K562 (cell line): ENCODE measurements around the gene ARHGAP26. TPM values are rescaled to one million over a fixed set of nuclear protein-coding genes. Genes with fewer than 3 reads are reported as not detected.

Source experiments
- ATAC-seq: fragments of 200-7000 bp; cut with Tn5 transposase; 3 replicates; pipeline ENCODE4 v1.9.1; 2020; ENCODE audit warnings: moderate library complexity
- BruUV-seq: library from RNA; stranded (reverse); fragments of 400-500 nt; replicated peaks from 2 replicates; lab custom pipeline; 2021; lab: Mats Ljungman, UMichigan
- CTCF ChIA-PET: fragments of 300-600 bp; formaldehyde crosslinking; extraction: SDS; loops from one replicate; lab custom pipeline; 2021; ENCODE audit warnings: low intra/inter-chr PET ratio; lab: Yijun Ruan, JAX
- POLR2A ChIA-PET: fragments of 300-600, 350-650 bp; sonication (Branson Sonifier 250); formaldehyde crosslinking; extraction: SDS; loops from one replicate; lab custom pipeline; 2021; ENCODE audit warnings: antibody characterized with exemption, inconsistent platforms; lab: Yijun Ruan, JAX
- DNase-seq, 4 experiments: peaks; one replicate each; pipeline versions ENCODE4 v3.0.0 to v3.0.0-alpha.2; 2011 to 2018; ENCODE audit warnings: low spot score in 3 of 4, mixed read lengths in 3 of 4; ENCODE audit errors: extremely low read depth in 1 of 4
- FAIRE-seq: peaks from 2 replicates; lab custom pipeline; 2011; peaks lifted over from hg19 to GRCh38; lab: Jason Lieb, UNC
- H2AFZ ChIP-seq: 2 replicates; pipeline ENCODE4 v1.6.0; 2011; ENCODE audit warnings: low read depth, low read length, control low read depth, inconsistent platforms
- H3K27ac ChIP-seq: fragments of 200-600 bp; 3 replicates; pipeline ENCODE4 v1.8.0; 2011; ENCODE audit warnings: low read depth, mild to moderate bottlenecking, control low read depth, inconsistent platforms, low read length, moderate library complexity, mixed read lengths; ENCODE audit errors: extremely low read depth
- H3K27me3 ChIP-seq, 2 experiments: fragments of 300-600 bp in 1 of 2; 2 replicates in 1 of 2; 3 replicates in 1 of 2; pipeline versions ENCODE4 v1.6.0 to v1.8.0; 2011; ENCODE audit warnings: inconsistent platforms in 2 of 2, low read length in 2 of 2, mild to moderate bottlenecking in 1 of 2, mixed read lengths in 1 of 2, moderate library complexity in 1 of 2; ENCODE audit not compliant: control insufficient read depth in 2 of 2, insufficient read depth in 2 of 2
- H3K36me3 ChIP-seq: fragments of 300-600 bp; 3 replicates; pipeline ENCODE4 v1.8.0; 2011; ENCODE audit warnings: mild to moderate bottlenecking, low read length, inconsistent platforms; ENCODE audit not compliant: control insufficient read depth, insufficient read depth
- H3K4me1 ChIP-seq, 2 experiments: fragments of 200-600 bp in 1 of 2; replicated peaks in 1 of 2; 2 replicates in 1 of 2; 3 replicates in 1 of 2; pipeline versions ENCODE4 v1.5.1 to v1.8.0; 2011; ENCODE audit warnings: inconsistent platforms in 2 of 2, low read length in 2 of 2, mild to moderate bottlenecking in 1 of 2, mixed read lengths in 1 of 2, moderate library complexity in 1 of 2; ENCODE audit not compliant: control insufficient read depth in 2 of 2, insufficient read depth in 2 of 2
- H3K4me2 ChIP-seq: 2 replicates; pipeline ENCODE4 v1.6.1; 2011; ENCODE audit warnings: low read length, control low read depth, inconsistent platforms, mixed read lengths; ENCODE audit not compliant: insufficient read depth
- H3K4me3 ChIP-seq: fragments of 200-600 bp; sonication (generic), shearing (Covaris generic); 2 replicates; pipeline ENCODE4 v1.5.1; 2016; ENCODE audit warnings: control low read depth, inconsistent platforms
- H3K79me2 ChIP-seq: fragments of 200-600 bp; 3 replicates; pipeline ENCODE4 v1.8.0; 2011; ENCODE audit warnings: low read length, inconsistent platforms; ENCODE audit not compliant: control insufficient read depth, insufficient read depth
- H3K9ac ChIP-seq, 2 experiments: 2 replicates each; pipeline versions ENCODE4 v1.6.0 to v1.6.1; 2011; ENCODE audit warnings: low read depth in 2 of 2, low read length in 2 of 2, control low read depth in 1 of 2, inconsistent platforms in 1 of 2, mild to moderate bottlenecking in 1 of 2, mixed read lengths in 1 of 2; ENCODE audit not compliant: insufficient read depth in 1 of 2
- H3K9me1 ChIP-seq: one replicate; pipeline ENCODE4 v1.6.0; 2011; ENCODE audit warnings: inconsistent platforms, mild to moderate bottlenecking, low read length, moderate library complexity; ENCODE audit not compliant: control insufficient read depth, insufficient read depth
- H3K9me3 ChIP-seq: replicated peaks from 2 replicates; pipeline ENCODE4 v1.5.1; 2011; ENCODE audit warnings: low read depth, low read length, inconsistent platforms; ENCODE audit not compliant: control insufficient read depth, insufficient read depth
- H4K20me1 ChIP-seq: replicated peaks from 2 replicates; pipeline ENCODE4 v1.6.1; 2011; ENCODE audit warnings: low read length, inconsistent platforms, mixed read lengths; ENCODE audit not compliant: control insufficient read depth, insufficient read depth
- BCLAF1 ChIP-seq, 2 experiments: fragments of 450-650 bp in 1 of 2; IDR thresholded peaks; 2 replicates each; pipeline ENCODE4 v1.6.1; 2011 to 2017; ENCODE audit warnings: low read depth in 2 of 2, antibody characterized with exemption in 1 of 2, borderline replicate concordance in 1 of 2, low read length in 1 of 2, mild to moderate bottlenecking in 1 of 2, mixed read lengths in 1 of 2; ENCODE audit not compliant: control insufficient read depth in 1 of 2
- NFYB ChIP-seq: IDR thresholded peaks from 2 replicates; pipeline ENCODE4 v1.6.1; 2011; ENCODE audit warnings: mild to moderate bottlenecking, moderate library complexity; ENCODE audit not compliant: insufficient read length; ENCODE audit errors: extremely low read depth
- PHF8 ChIP-seq: fragments of 200-600 bp; sonication (generic); IDR thresholded peaks from 2 replicates; pipeline ENCODE4 v1.6.1; 2012; ENCODE audit warnings: mixed run types, mild to moderate bottlenecking, inconsistent platforms, low read length, moderate library complexity, borderline replicate concordance
- ZNF764 ChIP-seq: fragments of 250-450 bp; sonication (Bioruptor Pico); IDR thresholded peaks from 2 replicates; pipeline ENCODE4 v1.4.0; 2020; ENCODE audit warnings: low read depth, mild to moderate bottlenecking, moderate library complexity
- WGBS: fragments of 100-300 bp; shearing (Covaris generic); methylation state at CpG from one replicate; pipeline ENCODE4 v1.1.6; 2016; ENCODE audit warnings: low coverage, mixed read lengths; ENCODE audit not compliant: insufficient coverage; ENCODE audit errors: missing lambda C conversion rate; 5-methylcytosine and 5-hydroxymethylcytosine counted together
- in situ Hi-C: fragments of 300-500 bp; cut with MboI; formaldehyde crosslinking; loops from 4 replicates; pipeline ENCODE4 v1.15.0; 2018; ENCODE audit warnings: inconsistent platforms, mixed read lengths
- intact Hi-C: fragments of 100-400 bp; cut with micrococcal nuclease; formaldehyde crosslinking; loops from 2 replicates; pipeline ENCODE4 v1.14.2; 2022
- polyA plus RNA-seq, 8 experiments: library from polyadenylated mRNA; depleted of rRNA in 4 of 8; stranded (reverse) in 5 of 8; unstranded in 3 of 8; fragments of >200 nt; fragmentation: Nextera tagmentation in 2 of 8; fragmentation: Illumina TruSeq in 1 of 8; extraction: Ambion mirVana in 2 of 8; extraction: Trizol in 1 of 8; gene quantifications; 2 replicates each; pipeline versions ENCODE4 v1.2.1 to v1.2.3, GENCODE V29; 2011 to 2014; ENCODE audit warnings: inconsistent platforms in 1 of 8, missing spikeins in 1 of 8
- total RNA-seq, 7 experiments: library from RNA; depleted of rRNA in 6 of 7; stranded (reverse); fragments of >200 nt in 6 of 7; fragmentation: Illumina TruSeq in 2 of 7; extraction: Trizol in 2 of 7; gene quantifications; 2 replicates each; pipeline versions ENCODE4 v1.2.1 to v1.2.3, GENCODE V29; 2011 to 2021; ENCODE audit warnings: low replicate concordance in 1 of 7
- TF ChIP-seq, protein P1 (sequence below): sonication (generic); formaldehyde crosslinking; IDR thresholded peaks from 2 replicates; pipeline ENCODE4 v1.5.0; 2020; ENCODE audit warnings: missing genetic modification reagents

ARHGAP26 gene
- total and polyA plus RNA-seq, 9 of the 15 experiments (the other 6 are each of a cell fraction or from before 2014, with no cell fraction given) = 0.13 to 1.1 (median 0.55) TPM

GRCh38 chr5:142969624-142970439 is 199.7 kb downstream of the ARHGAP26 start (continued):
- no peak for TF ChIP-seq BCLAF1 (IDR thresholded peaks at IDR 0.05; ENCODE audit: borderline replicate concordance in 1 of 2, control insufficient read depth in 1 of 2, low read depth in 2 of 2, low read length in 1 of 2)
- no peak for TF ChIP-seq PHF8

DNA sequence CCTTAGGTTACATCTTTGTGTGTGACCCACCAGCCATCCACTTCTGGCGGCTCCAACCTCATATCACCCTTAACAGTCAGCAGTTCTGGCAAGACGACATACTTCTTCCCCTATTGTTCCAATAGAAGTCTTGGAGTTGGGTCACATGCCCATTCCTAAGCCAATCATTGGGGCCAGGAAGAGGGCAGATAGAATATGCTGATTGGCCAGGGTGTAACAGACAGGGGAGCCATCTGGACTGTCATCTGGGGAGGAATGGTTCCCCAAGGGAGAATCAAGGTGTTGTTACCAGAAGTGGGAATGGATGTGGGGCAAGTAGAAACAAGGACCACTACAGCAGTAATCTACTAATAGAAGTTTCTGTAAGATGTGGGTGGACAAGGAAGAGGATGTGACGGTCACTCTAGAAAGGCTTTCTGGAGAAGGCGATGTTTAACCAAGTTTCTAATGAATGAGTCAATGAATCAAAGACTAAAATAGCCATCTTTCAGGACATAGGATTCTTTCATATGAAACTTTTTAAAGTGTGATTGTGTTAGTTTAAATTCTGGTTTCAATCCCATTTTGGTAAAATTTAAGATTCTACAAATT is 200.4 kb downstream of the ARHGAP26 start:
- FAIRE-seq = no peak
- no peaks in the 10 kb centered on the region for H3K9me1 ChIP-seq
- ChIA-PET CTCF (no interaction called here), POLR2A (no interaction called here)
- no TSS peak for BruUV-seq
- no peaks in the 10 kb centered on the region for H3K4me1 ChIP-seq
- no peak overlapping the region for H2AFZ ChIP-seq
- 0% methylated on average over 4 of the region's 4 CpGs for WGBS
- H3K9ac ChIP-seq = no peak overlapping the region
- H3K27ac ChIP-seq = no peak overlapping the region
- peaks cover 3 to 9% of the 10 kb centered on the region in 2 experiments; a peak in 3 of 5 replicates for H3K27me3 ChIP-seq
- no peak overlapping the region for H3K4me2 ChIP-seq
- H3K9me3 ChIP-seq = no peaks in the 10 kb centered on the region
- H3K79me2 ChIP-seq = no peaks in the 10 kb centered on the region
- H3K36me3 ChIP-seq = no peaks in the 10 kb centered on the region
- TF ChIP-seq ZNF764 (CRISPR knock-in tag) (no peak), NFYB (peak; percentile 28)
- TF ChIP-seq, protein P1, sequence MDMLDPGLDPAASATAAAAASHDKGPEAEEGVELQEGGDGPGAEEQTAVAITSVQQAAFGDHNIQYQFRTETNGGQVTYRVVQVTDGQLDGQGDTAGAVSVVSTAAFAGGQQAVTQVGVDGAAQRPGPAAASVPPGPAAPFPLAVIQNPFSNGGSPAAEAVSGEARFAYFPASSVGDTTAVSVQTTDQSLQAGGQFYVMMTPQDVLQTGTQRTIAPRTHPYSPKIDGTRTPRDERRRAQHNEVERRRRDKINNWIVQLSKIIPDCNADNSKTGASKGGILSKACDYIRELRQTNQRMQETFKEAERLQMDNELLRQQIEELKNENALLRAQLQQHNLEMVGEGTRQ (CRISPR knock-in tag) = peak; percentile 73
- in situ Hi-C loops = no loop called here
- no peak for ATAC-seq
- no peak overlapping the region for H3K4me3 ChIP-seq
- intact Hi-C loops = no loop called here
- DNase-seq = no peak
- no peaks in the 10 kb centered on the region for H4K20me1 ChIP-seq
